GM11168 (cell line): ENCODE measurements around the gene SNAI3.

Source experiments
- in situ Hi-C: fragments of 300-500 bp; cut with MboI; formaldehyde crosslinking; loops from one replicate; pipeline ENCODE4 v1.12.0; 2022; ENCODE audit warnings: low sequenced_read_pairs; ENCODE audit not compliant: unreplicated experiment

SNAI3 gene

DNA sequence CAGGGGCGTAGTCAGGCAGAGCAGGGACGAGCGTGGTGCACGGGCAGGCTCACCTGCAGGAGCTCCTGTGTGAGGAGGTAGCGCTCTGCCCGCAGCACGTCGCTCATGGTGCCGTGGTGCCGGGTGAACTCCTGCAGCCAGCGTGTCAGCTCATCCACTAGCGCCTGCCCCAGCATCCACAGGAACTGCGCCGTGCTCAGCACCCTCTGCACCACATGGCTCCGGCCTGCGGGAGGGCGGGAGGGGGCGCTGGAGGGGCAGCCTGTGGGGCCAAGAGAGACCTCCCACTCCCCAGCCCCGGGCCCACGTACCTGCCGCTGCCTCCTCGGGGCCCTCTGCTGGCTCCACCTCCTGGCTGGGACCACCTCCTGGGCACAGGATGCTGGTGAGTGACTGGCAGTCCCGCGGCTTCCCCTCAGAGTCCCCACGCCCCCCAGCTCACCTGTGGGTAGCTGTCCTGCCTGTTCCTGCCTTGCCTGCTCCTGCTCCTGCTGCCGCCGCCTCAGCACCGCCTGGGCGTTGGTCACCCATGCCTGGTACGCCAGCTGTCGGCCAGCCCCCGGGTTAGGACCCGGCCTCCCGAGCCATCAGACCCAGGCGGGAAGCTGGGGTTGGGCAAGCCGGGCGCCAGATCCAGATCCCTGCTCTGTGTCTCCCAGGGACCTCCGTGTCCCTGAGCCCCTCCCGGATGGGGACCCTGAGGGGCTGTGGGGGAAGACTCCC lies 36.6 kb upstream of the SNAI3 start:
- in situ Hi-C loops = no loop called here

DNA sequence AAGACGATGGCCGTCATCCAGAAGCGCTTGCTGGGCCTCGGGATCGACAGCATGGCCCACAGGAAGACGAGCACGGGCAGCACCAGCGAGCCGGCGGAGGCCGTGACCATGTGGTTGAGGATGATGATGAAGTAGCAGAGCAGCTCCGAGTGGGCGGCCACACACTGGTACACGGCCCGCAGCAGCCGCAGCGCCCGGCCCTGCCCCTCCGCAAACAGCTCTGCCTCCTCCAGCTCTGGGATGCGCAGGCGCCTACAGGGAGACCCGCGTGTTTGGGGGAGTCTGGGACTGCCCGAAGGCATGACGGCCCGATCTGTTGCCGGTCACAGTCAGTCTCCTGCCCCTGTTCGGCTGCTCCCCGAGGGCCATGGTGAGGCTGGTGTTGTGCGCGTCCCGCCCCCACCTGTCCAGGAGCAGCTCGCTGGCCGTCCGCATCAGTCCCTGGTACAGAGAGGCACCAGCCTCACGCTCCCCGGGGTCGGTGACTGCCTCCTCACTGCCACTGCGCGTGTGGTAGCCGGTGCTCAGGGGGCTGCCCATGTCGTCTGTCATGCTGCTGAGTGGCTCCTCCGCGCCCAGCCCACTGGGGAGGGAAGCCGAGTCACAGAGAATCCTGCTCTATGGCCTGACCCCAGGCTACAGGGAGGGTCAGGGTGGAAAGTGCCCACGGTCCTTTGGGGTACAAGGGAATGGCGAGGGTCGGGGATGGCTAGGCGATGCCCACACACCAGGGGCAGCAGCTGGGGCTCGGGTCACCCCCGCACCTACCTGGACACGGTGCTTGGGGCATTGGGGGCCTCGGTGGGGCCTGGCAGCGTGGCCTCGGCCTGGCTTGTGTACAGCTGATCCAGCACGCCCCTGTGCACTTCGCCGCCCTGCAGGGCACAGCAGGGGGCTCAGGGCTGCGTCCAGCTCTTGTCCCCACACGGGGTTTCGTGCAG lies 35.8 kb upstream of the SNAI3 start:
- in situ Hi-C loops = no loop called here

DNA sequence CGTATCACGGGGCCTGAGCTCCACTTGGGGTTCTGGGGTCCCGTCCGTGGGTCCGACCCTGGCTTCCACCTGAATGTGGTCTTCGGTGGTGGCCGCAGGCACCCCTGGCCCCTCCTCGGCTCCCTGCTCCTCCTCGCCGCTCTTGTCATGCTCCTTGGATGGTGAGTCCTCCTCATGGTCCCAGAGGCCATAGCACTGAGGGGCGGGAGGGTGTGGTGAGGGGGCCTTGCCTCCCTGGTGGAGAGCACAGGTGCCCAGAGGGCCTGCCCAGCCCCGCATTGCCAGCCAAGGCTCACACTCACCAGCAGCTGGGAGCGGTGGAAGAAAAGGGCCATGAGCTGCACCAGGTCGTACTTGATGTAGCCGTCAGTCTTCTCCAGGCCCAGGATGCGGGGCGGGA lies 34.9 kb upstream of the SNAI3 start:
- in situ Hi-C loops = no loop called here

DNA sequence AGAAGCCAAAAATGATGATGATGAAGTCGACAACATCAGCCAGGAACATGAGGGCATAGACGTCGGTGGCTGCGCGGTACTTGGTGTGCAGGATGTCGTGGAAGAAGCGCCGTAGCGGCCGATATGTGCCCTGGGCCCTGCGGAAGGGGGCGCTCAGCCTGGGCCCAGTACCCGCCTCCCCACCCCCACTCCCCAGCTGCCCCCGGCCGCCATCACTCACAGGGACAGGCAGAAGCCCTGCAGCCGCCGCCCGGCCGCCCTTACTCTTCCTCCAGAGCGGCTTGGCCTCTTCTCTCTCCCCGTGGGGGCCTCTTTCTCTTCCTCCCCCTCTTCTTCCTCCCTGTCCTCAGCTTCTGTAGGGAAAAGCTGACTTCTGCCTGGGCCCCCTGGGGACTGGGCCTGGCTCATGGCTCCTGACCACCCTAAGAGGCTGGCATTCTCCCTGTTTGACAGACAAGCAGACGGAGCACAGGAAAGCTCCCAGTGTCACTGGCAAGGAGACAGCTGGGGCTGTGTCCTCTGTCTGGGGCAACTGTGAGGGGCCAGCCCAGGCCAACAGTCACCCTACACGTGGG lies 34.2 kb upstream of the SNAI3 start:
- in situ Hi-C loops = no loop called here

DNA sequence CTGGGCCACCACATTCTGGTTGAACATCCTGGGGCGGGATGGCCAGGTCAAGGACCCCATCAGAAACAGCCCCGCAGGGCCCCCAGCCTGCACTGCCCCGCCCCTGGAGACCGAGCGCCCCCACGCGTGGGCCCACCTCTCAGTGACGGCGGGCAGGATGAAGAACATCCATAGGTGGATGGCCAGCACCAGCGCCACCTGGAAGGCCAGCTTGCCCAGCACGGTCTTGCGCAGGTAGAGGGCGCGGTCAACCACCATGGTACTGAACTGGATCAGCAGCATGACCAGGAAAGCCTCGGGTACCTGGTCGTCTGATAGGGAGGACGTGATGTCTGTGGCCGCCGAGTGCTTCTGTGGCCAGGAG lies 33.6 kb upstream of the SNAI3 start:
- in situ Hi-C loops = no loop called here

DNA sequence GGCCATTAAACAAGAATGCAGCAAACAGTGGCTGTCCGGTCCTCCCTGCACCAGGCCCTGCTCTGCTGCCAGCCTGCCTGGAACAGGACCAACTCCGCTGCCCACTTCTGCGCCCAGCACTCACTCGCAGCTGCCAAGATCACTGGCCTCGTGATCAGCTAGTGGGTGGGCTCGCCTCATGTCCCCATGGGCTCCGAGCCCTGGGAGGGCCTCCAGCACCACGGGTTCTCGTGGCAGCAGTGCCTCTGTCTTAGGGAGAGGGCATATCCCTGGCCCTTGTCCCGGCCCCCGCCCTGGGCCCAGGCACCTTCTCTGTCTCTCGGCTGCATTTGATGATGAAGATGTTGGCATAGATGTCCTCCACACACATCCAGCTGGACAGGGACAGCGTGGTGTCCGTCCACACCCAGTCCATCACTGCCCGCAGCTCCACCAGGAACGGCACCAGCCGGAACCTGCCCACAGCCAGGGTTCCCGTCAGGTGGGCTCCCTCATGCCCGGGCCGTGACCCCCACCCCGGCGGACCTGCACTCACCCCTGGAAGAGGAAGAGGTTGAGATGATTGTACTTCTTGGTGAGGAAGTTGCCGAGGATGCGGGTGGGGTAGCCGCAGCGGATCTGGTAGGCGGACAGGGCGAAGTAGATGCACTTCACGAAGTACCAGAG lies 33.1 kb upstream of the SNAI3 start:
- in situ Hi-C loops = no loop called here

DNA sequence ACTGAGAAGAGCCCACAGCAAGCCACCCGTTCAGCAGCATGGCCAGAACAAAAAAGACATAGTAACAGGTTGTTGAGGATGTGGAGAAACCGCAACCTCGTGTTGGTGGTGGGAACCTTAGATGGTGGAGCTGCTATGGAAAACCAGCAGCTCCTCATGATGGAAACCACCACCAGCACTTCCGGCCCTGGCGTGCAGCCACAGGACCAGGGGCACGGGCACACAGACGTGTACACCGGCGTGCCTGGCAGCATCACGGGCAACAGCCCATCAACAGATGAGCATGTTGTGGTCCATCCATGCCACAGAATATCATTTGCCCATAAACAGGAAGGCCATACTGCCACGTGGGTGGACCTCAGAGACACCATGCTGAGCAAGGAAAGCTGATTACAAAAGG lies 31.9 kb upstream of the SNAI3 start:
- in situ Hi-C loops = no loop called here

DNA sequence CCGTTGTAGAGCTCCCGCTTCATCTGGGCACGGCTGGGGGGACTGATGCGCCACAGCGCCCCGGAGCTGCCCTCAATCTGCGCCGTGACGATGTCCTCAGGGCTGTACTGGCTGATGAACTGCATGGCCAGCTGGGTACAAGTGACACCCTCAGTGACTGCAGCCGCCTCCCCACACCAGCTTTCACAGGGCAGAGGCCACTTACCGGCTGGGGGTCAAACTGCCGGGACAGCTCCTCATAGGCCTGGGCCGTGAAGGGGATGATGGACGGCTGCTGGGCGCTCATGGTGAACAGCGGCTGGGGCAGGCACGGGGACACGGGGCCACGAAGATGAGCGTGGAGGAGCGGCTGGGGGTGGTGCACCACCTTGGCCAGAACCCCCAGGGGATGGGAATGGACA lies 30.3 kb upstream of the SNAI3 start:
- in situ Hi-C loops = no loop called here

DNA sequence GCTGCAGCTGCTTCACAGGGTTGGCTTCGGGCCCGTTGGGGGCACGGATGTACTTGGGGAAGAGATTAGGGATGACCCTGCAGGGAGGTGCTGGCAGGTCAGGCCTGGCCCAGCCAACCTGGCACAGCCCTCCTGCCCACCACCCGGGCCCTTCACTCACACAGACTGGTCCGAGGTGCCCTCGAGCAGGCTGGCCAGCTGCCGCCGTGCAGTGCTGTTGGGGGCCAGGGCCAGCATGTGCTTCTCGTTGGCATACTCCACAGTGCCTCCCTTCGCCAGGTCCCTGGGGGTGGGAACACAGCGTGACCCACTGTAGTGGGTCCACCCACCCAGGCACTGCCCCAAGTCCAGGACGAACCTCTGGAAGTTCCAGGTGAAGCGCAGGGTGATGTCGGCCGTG lies 29.9 kb upstream of the SNAI3 start:
- in situ Hi-C loops = no loop called here

DNA sequence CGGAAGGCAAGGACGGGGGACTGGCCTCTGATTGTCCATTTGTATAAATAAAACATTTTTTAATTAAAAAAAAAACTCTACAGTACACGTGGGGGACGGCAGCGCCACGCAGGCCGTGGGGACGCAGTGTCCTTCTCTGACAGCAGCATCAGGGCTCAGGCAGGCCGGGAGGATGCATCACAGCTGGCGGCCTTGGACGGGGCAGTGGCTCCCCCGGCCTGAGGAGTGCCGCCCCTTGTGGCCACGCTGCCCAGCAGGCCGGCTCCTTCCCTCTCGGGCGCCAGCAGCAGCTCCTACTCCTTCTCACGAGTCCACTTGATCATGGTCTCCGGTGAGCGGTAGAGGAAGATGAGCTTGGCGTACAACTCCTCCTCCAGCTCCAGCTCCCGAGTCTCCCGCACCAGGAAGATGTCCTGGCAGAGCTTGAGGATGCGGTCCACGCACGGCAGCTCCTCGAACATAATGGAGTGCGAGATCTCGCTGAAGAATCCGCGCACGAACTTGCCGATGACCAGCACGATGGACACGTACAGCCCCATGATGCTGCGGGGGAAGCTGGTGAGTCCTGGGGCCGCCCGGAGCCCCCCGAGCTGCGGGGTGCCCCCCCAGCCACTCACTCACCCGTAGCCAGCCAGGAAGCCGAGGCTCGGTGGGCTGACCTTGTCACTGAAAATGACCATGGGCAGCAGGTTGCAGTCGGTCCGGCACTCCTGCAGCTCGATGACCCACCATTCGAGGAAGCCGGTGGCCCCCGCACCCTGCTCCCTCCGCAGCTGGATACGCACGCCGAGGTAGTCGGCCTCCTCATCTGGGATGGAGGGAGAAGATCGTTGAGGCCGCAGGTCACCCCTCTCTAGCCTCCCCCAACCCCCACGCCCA lies 29.2 kb upstream of the SNAI3 start:
- in situ Hi-C loops = no loop called here

DNA sequence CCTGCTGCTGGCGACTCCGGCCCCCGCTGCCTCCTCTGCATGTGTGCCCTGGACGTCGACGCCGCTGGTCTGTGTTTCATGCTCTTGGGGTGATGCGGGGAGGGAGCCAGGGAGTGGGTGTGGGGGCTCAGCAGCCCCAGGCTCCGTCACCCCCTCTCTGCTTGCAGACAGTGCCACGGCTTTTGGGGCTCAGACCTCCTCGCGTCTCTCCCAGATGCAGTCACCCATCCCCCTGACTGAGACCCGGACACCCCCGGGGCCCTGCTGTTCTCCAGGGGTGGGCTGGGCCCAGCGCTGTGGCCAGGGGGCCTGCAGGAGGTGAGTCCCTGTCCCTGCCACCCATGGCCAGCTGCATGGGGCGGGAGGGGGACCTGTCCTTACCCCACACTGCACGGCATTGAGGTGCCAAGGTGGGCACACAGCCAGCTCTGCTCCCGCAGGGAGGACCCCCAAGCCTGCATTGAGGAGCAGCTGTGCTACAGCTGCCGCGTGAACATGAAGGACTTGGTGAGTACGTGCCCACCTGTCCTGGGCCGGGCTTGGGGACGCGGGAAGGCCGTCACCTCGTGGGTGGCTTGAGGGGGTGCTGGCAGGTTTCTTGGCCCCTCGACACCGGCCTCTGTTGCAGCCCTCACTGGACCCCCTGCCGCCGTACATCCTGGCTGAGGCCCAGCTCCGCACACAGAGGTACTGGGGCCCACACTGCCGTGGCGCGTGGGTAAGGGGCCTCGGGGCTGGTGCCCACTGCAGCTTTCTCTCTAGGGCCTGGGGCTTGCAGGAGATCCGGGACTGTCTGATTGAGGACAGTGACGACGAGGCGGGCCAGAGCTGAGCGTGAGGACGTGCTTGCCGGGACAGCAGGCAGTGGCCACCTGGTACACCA lies 28.4 kb upstream of the SNAI3 start:
- in situ Hi-C loops = no loop called here

DNA sequence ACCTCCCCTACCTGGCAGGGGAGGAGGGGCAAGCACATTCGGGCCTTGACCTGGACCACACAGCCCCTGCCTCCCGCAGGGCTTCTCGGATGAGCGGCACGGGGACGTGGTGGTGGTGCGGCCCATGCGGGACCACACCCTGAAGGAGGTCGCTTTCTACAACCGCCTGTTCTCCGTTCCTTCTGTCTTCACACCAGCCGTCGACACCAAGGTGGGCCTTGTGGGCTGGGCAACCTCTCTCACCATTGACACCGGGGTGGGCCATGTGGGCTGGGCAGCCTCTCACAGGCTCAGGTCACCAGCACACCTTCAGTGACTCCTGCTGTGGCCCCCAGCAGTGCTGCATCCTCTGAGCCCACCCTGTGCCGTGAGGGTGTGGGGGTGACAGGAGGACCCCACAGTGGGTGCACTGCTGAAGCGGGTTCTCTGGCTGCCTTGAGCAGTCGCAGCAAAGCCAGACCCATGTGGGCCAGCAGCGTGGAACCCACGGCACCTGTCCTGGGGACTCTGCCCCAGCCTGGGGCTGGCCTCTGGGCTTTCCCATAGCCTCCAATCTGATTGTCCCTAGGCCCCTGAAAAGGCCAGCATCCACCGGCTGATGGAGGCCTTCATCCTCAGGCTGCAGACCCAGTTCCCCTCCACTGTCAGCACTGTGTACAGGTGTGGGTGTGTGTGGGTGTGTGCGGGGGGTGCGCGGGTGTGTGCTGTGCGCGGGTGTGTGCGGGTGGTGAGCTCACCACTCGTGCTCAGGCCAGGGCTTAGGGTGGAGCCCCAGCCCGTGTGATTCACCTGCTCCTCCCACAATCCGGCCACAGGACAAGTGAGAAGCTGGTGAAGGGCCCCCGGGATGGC lies 27.5 kb upstream of the SNAI3 start:
- in situ Hi-C loops = no loop called here

DNA sequence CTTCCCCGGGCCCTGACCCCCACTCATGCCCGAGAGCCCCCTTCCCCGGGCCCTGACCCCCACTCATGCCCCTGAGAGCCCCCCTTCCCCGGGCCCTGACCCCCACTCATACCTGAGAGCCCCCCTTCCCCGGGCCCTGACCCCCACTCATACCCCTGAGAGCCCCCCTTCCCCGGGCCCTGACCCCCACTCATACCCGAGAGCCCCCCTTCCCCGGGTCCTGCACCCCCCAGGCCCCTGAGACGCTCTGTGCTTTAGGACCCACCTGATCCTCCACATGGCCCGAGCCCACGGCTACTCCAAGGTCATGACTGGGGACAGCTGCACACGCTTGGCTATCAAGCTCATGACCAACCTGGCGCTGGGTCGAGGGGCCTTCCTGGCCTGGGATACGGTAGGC lies 26.7 kb upstream of the SNAI3 start:
- in situ Hi-C loops = no loop called here

DNA sequence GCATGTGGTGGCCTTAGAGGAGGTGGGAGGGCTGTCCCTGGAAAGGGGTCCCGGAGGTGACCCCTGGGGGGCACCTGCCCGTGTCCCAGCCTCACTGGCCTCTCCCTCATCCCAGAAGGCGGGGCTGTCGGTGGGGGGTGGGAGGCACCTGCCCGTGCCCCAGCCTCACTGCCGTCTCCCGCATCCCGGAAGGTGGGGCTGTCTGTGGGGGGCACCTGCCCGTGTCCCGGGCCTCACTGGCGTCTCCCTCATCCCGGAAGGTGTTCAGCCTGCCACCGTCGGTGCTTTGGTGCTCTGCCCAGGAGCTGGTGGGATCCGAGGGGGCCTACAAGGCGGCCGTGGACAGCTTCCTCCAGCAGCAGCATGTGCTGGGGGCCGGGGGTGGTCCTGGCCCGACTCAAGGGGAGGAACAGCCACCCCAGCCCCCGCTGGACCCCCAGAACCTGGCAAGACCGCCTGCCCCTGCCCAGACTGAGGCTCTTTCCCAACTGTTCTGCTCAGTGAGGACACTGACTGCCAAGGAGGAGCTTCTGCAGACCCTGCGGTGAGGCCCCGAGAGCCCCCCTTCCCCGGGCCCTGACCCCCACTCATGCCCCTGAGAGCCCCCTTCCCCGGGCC lies 26.2 kb upstream of the SNAI3 start:
- in situ Hi-C loops = no loop called here

DNA sequence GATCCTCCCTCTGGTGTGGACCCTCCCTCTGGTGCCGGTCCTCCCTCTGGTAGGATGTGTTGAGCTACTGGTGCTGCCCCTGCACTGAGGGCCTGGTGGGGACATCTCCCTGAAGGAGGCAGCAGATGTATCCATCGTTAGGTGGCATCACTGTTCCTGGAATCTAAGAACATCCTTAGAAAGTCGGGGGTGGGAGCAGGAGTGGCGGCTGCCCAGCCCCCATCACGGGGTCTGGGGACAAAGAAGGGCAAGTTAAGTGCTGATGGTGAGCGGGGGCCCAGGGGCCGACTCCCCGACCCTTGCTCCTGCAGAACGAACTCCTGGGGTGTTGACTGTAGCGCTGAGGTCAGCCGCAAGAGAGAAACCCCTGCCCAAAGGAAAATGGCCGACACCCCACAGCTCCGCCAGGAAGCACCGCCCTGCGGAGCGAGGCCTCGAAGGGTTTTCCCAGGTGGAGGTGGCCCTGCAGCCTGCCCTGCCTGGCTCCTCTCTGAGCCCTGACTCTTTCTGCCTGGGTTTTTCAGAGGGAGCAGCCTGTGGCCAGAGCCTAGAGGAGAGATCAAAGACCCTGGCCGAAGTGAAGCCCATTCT lies 25.5 kb upstream of the SNAI3 start:
- in situ Hi-C loops = no loop called here

DNA sequence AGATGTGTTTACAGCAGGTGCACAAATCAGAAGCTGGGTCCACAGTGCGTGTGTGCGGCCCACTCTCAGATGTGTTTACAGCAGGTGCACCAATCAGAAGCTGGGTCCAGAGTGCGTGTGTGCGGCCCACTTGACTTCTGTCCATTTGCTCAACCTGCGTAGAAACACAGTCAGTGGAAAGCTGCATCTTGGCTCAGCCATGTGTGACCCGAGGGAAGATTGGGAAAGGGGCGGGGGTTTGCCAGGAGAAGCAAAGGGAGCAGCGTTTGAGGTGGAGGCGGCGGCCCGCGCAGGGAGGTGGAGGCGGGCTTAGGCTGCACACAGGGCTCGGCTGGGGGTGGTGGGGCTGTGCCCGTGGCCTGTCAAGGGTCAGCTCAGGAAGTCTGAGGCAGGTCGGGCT lies 24.2 kb upstream of the SNAI3 start:
- in situ Hi-C loops = no loop called here
